Measurements from ENCODE around the gene MAP3K6.

DNA sequence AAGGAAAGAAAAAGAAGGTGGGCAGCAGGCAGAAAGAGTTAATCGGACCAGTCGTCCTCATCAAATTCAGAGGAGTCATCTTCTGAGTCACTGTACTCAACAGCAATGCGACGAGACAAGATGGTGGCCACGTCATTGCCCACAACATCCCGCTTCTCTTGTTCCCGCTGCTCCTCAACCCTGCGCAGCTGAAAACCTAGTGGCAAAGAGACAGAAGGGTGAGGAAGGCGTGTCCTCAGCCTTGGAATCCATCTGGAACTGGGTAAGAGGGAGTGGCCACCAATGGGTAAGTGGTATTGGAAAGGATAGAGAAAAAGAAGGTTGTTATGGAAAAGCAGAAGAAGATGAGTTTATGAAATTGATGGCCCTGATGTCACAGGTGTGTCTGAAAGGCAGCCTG, 41.4 kb upstream of the MAP3K6 start:
- TF ChIP-seq EZH2 (IDR thresholded peaks at IDR 0.05; ENCODE audit: borderline replicate concordance, insufficient read depth, low read length, poor library complexity, severe bottlenecking) = no peak
- no peak for TF ChIP-seq RAD21 (conservative IDR thresholded peaks at IDR 0.05)
- TF ChIP-seq, protein P1, sequence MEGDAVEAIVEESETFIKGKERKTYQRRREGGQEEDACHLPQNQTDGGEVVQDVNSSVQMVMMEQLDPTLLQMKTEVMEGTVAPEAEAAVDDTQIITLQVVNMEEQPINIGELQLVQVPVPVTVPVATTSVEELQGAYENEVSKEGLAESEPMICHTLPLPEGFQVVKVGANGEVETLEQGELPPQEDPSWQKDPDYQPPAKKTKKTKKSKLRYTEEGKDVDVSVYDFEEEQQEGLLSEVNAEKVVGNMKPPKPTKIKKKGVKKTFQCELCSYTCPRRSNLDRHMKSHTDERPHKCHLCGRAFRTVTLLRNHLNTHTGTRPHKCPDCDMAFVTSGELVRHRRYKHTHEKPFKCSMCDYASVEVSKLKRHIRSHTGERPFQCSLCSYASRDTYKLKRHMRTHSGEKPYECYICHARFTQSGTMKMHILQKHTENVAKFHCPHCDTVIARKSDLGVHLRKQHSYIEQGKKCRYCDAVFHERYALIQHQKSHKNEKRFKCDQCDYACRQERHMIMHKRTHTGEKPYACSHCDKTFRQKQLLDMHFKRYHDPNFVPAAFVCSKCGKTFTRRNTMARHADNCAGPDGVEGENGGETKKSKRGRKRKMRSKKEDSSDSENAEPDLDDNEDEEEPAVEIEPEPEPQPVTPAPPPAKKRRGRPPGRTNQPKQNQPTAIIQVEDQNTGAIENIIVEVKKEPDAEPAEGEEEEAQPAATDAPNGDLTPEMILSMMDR (IDR thresholded peaks at IDR 0.05; ENCODE audit: poor library complexity, severe bottlenecking) = no peak
- TF ChIP-seq TAF1 (IDR thresholded peaks at IDR 0.05; ENCODE audit: low read depth) = no peak
- TF ChIP-seq SMC3 (conservative IDR thresholded peaks at IDR 0.05; ENCODE audit: poor library complexity) = no peak
- TF ChIP-seq EP300 (conservative IDR thresholded peaks at IDR 0.05; ENCODE audit: poor library complexity, severe bottlenecking) = no peak

Data from neural cell (in vitro differentiated cells).